ENCODE results near the gene FOXP4. TPM values are rescaled to one million over a fixed set of nuclear protein-coding genes. Genes with fewer than 3 reads are reported as not detected.
A peak's percentile ranks its signal among the peaks of the same experiment; 100 is the strongest.

Gene FOXP4
- total and polyA plus RNA-seq, 2 of the 13 experiments (the other 11 are each of a cell fraction or from before 2014, with no cell fraction given), result 11.0 to 12.4 TPM

GRCh38 chr6:41545247-41545702 is 906 bp upstream of the FOXP4 start (continued):
- TF ChIP-seq ZFP37 (CRISPR knock-in tag; IDR thresholded peaks at IDR 0.05; ENCODE audit: borderline replicate concordance) (no peak), ZNF772 (CRISPR knock-in tag; IDR thresholded peaks at IDR 0.05) (0 out of 2 replicates have a peak, but pooled peaks have one; percentile 21), ZNF205 (CRISPR knock-in tag; IDR thresholded peaks at IDR 0.05) (no peak), TCF12 (IDR thresholded peaks at IDR 0.05) (no peak), TCF12 (CRISPR knock-in tag; IDR thresholded peaks at IDR 0.05) (no peak), ZNF230 (CRISPR knock-in tag; IDR thresholded peaks at IDR 0.05) (0 out of 2 replicates have a peak, but pooled peaks have one; percentile 42), ZNF652 (CRISPR knock-in tag; IDR thresholded peaks at IDR 0.05; ENCODE audit: borderline replicate concordance, low read depth) (no peak), SALL1 (CRISPR knock-in tag; IDR thresholded peaks at IDR 0.05) (no peak), MBD4 (IDR thresholded peaks at IDR 0.05; ENCODE audit: borderline replicate concordance, low read length) (no peak), ZNF460 (CRISPR knock-in tag; IDR thresholded peaks at IDR 0.05; ENCODE audit: borderline replicate concordance) (peak; percentile 66; the same call in 1 of the 2 replicates), SYNCRIP (IDR thresholded peaks at IDR 0.05; ENCODE audit: insufficient read depth, low read depth, low read length) (no peak), NFE2 (CRISPR knock-in tag; IDR thresholded peaks at IDR 0.05) (no peak), MTA1 (CRISPR knock-in tag; IDR thresholded peaks at IDR 0.05; ENCODE audit: borderline replicate concordance) (no peak), LRRFIP1 (CRISPR knock-in tag; conservative IDR thresholded peaks at IDR 0.05) (no peak), ZBTB8A (CRISPR knock-in tag; IDR thresholded peaks at IDR 0.05; ENCODE audit: borderline replicate concordance, low read depth) (no peak), CSRNP1 (CRISPR knock-in tag; IDR thresholded peaks at IDR 0.05) (no peak), KLF16 (CRISPR knock-in tag; IDR thresholded peaks at IDR 0.05) (no peak), ZNF547 (CRISPR knock-in tag; IDR thresholded peaks at IDR 0.05) (0 out of 2 replicates have a peak, but pooled peaks have one; percentile 66), NAIF1 (CRISPR knock-in tag; IDR thresholded peaks at IDR 0.05; ENCODE audit: borderline replicate concordance) (no peak), ZNF556 (CRISPR knock-in tag; IDR thresholded peaks at IDR 0.05; ENCODE audit: borderline replicate concordance) (no peak), ELF1 (CRISPR knock-in tag; IDR thresholded peaks at IDR 0.05) (0 out of 2 replicates have a peak, but pooled peaks have one; percentile 7), ZNF615 (CRISPR knock-in tag; IDR thresholded peaks at IDR 0.05; ENCODE audit: borderline replicate concordance) (no peak), SPEN (CRISPR knock-in tag; IDR thresholded peaks at IDR 0.05; ENCODE audit: low read depth) (no peak), KDM2A (CRISPR knock-in tag; IDR thresholded peaks at IDR 0.05; ENCODE audit: borderline replicate concordance, low read depth) (no peak), ZNF724P (CRISPR knock-in tag; IDR thresholded peaks at IDR 0.05; ENCODE audit: borderline replicate concordance) (no peak), ZNF777 (CRISPR knock-in tag; IDR thresholded peaks at IDR 0.05) (no peak)
- TF ChIP-seq, protein P1, sequence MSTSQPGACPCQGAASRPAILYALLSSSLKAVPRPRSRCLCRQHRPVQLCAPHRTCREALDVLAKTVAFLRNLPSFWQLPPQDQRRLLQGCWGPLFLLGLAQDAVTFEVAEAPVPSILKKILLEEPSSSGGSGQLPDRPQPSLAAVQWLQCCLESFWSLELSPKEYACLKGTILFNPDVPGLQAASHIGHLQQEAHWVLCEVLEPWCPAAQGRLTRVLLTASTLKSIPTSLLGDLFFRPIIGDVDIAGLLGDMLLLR (CRISPR knock-in tag; IDR thresholded peaks at IDR 0.05), result no peak

Data from HepG2 (cell line).